Measurements from ENCODE around the gene ARID1B. TPM values are rescaled to one million over a fixed set of nuclear protein-coding genes. Genes with fewer than 3 reads are reported as not detected.

Gene ARID1B
- total and polyA plus RNA-seq, 2 of the 4 experiments (the other 2 are of a cell fraction): 14.5 to 20.1 TPM

GRCh38 chr6:157144859-157145568 is 367.8 kb downstream of the ARID1B start:
- no peaks in the 10 kb centered on the region for H3K27me3 ChIP-seq (ENCODE audit: control insufficient read depth, insufficient read depth, low read length)
- peak overlapping the region; percentile 5 for H2AFZ ChIP-seq (replicated peaks; ENCODE audit: low read length, poor library complexity)
- no peak overlapping the region for H3K4me3 ChIP-seq (ENCODE audit: insufficient read depth, low read depth, low read length)
- H2BK120ac ChIP-seq (ENCODE audit: low read depth, low read length): peak overlapping the region; percentile 28
- in situ Hi-C loops (cut with MboI; ENCODE audit: low sequenced_read_pairs): no loop called here
- no TSS peak for BruUV-seq (replicated peaks)
- H3K27ac ChIP-seq (ENCODE audit: insufficient read depth, low read length): peak overlapping the region; percentile 48
- H4K5ac ChIP-seq (ENCODE audit: low read depth, low read length): peak overlapping the region; percentile 50; the same call in 1 of the 2 replicates
- peak overlapping the region; percentile 81 for H4K91ac ChIP-seq (ENCODE audit: insufficient read depth, low read depth, low read length)
- H4K8ac ChIP-seq (ENCODE audit: low read depth in 2 of 2, low read length in 2 of 2): peak overlapping the region; percentile 7 to 58
- H3K9me3 ChIP-seq (ENCODE audit: control insufficient read depth, insufficient read depth, low read length): no peaks in the 10 kb centered on the region
- H3K9me1 ChIP-seq (ENCODE audit: insufficient read depth, low read length): peaks cover 23% of the 10 kb centered on the region; the same call in 1 of the 2 replicates
- peak overlapping the region; percentile 81 for H3K4ac ChIP-seq (ENCODE audit: low read depth, low read length)
- dilution Hi-C loops (cut with HindIII; ENCODE audit: low sequenced_read_pairs, unreplicated experiment): no loop called here
- H2BK20ac ChIP-seq (ENCODE audit: low read depth, low read length): peak overlapping the region; percentile 31
- no peak overlapping the region for H3K56ac ChIP-seq (ENCODE audit: extremely low read depth, insufficient read depth, low read length)
- H2AK5ac ChIP-seq (ENCODE audit: low read depth, low read length): peak overlapping the region; percentile 75
- ATAC-seq (ENCODE audit: low read depth) (no peak), DNase-seq (no peak)
- TF ChIP-seq MXI1 (IDR thresholded peaks at IDR 0.05; ENCODE audit: borderline replicate concordance, low read depth, low read length): no peak
- TF ChIP-seq CEBPB (IDR thresholded peaks at IDR 0.05; ENCODE audit: low read depth, low read length): peak; percentile 73
- 62% methylated on average over 10 of the region's 19 CpGs; no CpG with 5 or more reads in 1 of the 2 experiments for WGBS, 2 experiments (ENCODE audit: extremely low coverage in 2 of 2, insufficient read length in 1 of 2)
- no peaks in the 10 kb centered on the region; the same call in 1 of the 2 replicates for H4K20me1 ChIP-seq (ENCODE audit: insufficient read depth, low read length)
- peaks cover 2 to 22% of the 10 kb centered on the region in 2 experiments; a peak in 2 of 4 replicates for H3K79me1 ChIP-seq (ENCODE audit: low read depth in 1 of 2, low read length in 2 of 2)
- intact Hi-C loops (cut with micrococcal nuclease): no loop called here
- H3K4me1 ChIP-seq (ENCODE audit: control insufficient read depth, insufficient read depth, low read length): peaks cover 35% of the 10 kb centered on the region
- no peak overlapping the region for H3K9ac ChIP-seq (ENCODE audit: low read depth, low read length)
- H2BK15ac ChIP-seq (ENCODE audit: low read depth, low read length): peak overlapping the region; percentile 29; the same call in 1 of the 3 replicates
- H2BK5ac ChIP-seq (ENCODE audit: low read depth, low read length, poor library complexity, severe bottlenecking): peak overlapping the region; percentile 35
- H3K14ac ChIP-seq (replicated peaks; ENCODE audit: low read depth, low read length): peak overlapping the region; percentile 47
- H3K18ac ChIP-seq (ENCODE audit: low read depth, low read length): peak overlapping the region; percentile 53
- no peak overlapping the region; the same call in 1 of the 2 replicates for H3K4me2 ChIP-seq (ENCODE audit: low read depth, low read length)
- H3K36me3 ChIP-seq (ENCODE audit: control insufficient read depth, insufficient read depth, low read length): peaks cover 7% of the 10 kb centered on the region
- ChIA-PET CTCF (no interaction called here), POLR2A (ENCODE audit: unreplicated experiment) (interaction anchor here (0.5 kb wide), 1 partner anchor 18 kb away, joined by 8 read pairs; no protein-coding TSS in a partner anchor)
- H3K23ac ChIP-seq (ENCODE audit: low read depth, low read length): peak overlapping the region; percentile 33; the same call in 1 of the 2 replicates
- peak overlapping the region; percentile 49 for H2AK9ac ChIP-seq (replicated peaks; ENCODE audit: low read depth, low read length, poor library complexity)

Data from IMR-90 (cell line).